H1 (cell line): ENCODE data around the gene SENP1. TPM values are rescaled to one million over a fixed set of nuclear protein-coding genes. Genes with fewer than 3 reads are reported as not detected.

Experiments
- BACH1 ChIP-seq: IDR thresholded peaks from 2 replicates; pipeline ENCODE4 v1.6.1; 2012; ENCODE audit warnings: low read length, improper control_type of control experiment
- NRF1 ChIP-seq: IDR thresholded peaks from 2 replicates; pipeline ENCODE4 v1.6.1; 2011; ENCODE audit warnings: mild to moderate bottlenecking, low read depth, low read length, improper control_type of control experiment
- RXRA ChIP-seq: IDR thresholded peaks from 2 replicates; pipeline ENCODE4 v1.6.1; 2011; ENCODE audit warnings: low read depth, mild to moderate bottlenecking, low read length, moderate library complexity; ENCODE audit not compliant: insufficient read depth
- TEAD4 ChIP-seq: IDR thresholded peaks from 2 replicates; pipeline ENCODE4 v1.6.1; 2012; ENCODE audit warnings: low read depth, low read length, inconsistent platforms, mixed read lengths
- polyA plus RNA-seq, 7 experiments: library from polyadenylated mRNA; depleted of rRNA in 3 of 7; stranded (reverse) in 5 of 7; unstranded in 2 of 7; fragments of >200 nt in 5 of 7; fragments of 200-250 nt in 2 of 7; gene quantifications; 1 replicate in 5 of 7; 2 replicates in 1 of 7; 4 replicates in 1 of 7; pipeline versions ENCODE4 v1.2.1 to v1.2.3, GENCODE V29; 2011 to 2013; ENCODE audit warnings: missing spikeins in 2 of 7, mixed read lengths in 2 of 7
- total RNA-seq: library from RNA; stranded (reverse); fragmentation: NEBNext Ultra II Directional; extraction: Animal tissue kit (Norgen Biotek cat#: 25700); gene quantifications from 2 replicates; pipeline ENCODE4 v1.2.1, GENCODE V29; 2021
- TF ChIP-seq, protein P1 (sequence below): fragments of 300-600 bp; sonication (generic); IDR thresholded peaks from 2 replicates; pipeline ENCODE4 v1.7.1; 2012; ENCODE audit warnings: low read length, moderate library complexity, mild to moderate bottlenecking, inconsistent platforms; ENCODE audit not compliant: insufficient replicate concordance
- TF ChIP-seq, protein P2 (sequence below), 3 experiments: IDR thresholded peaks; 1 replicate in 2 of 3; 2 replicates in 1 of 3; pipeline versions ENCODE4 v1.5.1 to v1.6.1; 2011; ENCODE audit warnings: low read length in 3 of 3, mild to moderate bottlenecking in 3 of 3, inconsistent platforms in 2 of 3, low read depth in 1 of 3, moderate library complexity in 1 of 3; ENCODE audit not compliant: insufficient read depth in 1 of 3; ENCODE audit errors: control extremely low read depth in 1 of 3
- TF ChIP-seq, protein P3 (sequence below): IDR thresholded peaks from 2 replicates; pipeline ENCODE4 v1.6.1; 2012; ENCODE audit warnings: inconsistent platforms

SENP1 gene
- total and polyA plus RNA-seq, 2 of the 8 experiments (the other 6 are each of a cell fraction or from before 2014, with no cell fraction given), result 14.2 to 31.5 TPM

DNA sequence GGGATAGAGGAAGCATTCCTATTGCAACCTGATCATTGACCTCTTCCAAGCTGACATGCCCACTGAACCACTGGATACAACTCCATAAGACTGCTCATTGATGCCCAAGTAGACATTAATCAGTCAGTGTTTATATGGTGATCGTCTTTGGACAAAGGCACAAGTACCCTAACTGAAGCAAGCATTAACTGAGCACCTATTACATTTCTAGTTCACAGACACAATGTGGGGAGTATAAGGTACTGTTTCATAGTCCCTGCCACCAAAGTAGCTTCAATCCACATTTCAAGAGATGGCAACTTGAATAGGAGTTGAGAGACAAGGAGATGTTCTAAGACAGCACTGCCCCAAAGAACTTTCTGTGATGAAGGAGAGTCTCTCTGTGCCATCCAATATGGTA is 90.8 kb downstream of the SENP1 start (continued):
- TF ChIP-seq, protein P1, sequence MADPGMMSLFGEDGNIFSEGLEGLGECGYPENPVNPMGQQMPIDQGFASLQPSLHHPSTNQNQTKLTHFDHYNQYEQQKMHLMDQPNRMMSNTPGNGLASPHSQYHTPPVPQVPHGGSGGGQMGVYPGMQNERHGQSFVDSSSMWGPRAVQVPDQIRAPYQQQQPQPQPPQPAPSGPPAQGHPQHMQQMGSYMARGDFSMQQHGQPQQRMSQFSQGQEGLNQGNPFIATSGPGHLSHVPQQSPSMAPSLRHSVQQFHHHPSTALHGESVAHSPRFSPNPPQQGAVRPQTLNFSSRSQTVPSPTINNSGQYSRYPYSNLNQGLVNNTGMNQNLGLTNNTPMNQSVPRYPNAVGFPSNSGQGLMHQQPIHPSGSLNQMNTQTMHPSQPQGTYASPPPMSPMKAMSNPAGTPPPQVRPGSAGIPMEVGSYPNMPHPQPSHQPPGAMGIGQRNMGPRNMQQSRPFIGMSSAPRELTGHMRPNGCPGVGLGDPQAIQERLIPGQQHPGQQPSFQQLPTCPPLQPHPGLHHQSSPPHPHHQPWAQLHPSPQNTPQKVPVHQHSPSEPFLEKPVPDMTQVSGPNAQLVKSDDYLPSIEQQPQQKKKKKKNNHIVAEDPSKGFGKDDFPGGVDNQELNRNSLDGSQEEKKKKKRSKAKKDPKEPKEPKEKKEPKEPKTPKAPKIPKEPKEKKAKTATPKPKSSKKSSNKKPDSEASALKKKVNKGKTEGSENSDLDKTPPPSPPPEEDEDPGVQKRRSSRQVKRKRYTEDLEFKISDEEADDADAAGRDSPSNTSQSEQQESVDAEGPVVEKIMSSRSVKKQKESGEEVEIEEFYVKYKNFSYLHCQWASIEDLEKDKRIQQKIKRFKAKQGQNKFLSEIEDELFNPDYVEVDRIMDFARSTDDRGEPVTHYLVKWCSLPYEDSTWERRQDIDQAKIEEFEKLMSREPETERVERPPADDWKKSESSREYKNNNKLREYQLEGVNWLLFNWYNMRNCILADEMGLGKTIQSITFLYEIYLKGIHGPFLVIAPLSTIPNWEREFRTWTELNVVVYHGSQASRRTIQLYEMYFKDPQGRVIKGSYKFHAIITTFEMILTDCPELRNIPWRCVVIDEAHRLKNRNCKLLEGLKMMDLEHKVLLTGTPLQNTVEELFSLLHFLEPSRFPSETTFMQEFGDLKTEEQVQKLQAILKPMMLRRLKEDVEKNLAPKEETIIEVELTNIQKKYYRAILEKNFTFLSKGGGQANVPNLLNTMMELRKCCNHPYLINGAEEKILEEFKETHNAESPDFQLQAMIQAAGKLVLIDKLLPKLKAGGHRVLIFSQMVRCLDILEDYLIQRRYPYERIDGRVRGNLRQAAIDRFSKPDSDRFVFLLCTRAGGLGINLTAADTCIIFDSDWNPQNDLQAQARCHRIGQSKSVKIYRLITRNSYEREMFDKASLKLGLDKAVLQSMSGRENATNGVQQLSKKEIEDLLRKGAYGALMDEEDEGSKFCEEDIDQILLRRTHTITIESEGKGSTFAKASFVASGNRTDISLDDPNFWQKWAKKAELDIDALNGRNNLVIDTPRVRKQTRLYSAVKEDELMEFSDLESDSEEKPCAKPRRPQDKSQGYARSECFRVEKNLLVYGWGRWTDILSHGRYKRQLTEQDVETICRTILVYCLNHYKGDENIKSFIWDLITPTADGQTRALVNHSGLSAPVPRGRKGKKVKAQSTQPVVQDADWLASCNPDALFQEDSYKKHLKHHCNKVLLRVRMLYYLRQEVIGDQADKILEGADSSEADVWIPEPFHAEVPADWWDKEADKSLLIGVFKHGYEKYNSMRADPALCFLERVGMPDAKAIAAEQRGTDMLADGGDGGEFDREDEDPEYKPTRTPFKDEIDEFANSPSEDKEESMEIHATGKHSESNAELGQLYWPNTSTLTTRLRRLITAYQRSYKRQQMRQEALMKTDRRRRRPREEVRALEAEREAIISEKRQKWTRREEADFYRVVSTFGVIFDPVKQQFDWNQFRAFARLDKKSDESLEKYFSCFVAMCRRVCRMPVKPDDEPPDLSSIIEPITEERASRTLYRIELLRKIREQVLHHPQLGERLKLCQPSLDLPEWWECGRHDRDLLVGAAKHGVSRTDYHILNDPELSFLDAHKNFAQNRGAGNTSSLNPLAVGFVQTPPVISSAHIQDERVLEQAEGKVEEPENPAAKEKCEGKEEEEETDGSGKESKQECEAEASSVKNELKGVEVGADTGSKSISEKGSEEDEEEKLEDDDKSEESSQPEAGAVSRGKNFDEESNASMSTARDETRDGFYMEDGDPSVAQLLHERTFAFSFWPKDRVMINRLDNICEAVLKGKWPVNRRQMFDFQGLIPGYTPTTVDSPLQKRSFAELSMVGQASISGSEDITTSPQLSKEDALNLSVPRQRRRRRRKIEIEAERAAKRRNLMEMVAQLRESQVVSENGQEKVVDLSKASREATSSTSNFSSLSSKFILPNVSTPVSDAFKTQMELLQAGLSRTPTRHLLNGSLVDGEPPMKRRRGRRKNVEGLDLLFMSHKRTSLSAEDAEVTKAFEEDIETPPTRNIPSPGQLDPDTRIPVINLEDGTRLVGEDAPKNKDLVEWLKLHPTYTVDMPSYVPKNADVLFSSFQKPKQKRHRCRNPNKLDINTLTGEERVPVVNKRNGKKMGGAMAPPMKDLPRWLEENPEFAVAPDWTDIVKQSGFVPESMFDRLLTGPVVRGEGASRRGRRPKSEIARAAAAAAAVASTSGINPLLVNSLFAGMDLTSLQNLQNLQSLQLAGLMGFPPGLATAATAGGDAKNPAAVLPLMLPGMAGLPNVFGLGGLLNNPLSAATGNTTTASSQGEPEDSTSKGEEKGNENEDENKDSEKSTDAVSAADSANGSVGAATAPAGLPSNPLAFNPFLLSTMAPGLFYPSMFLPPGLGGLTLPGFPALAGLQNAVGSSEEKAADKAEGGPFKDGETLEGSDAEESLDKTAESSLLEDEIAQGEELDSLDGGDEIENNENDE, result no peak
- TF ChIP-seq TEAD4 (no peak), RXRA (no peak), BACH1 (no peak), NRF1 (no peak)
- TF ChIP-seq, protein P2, sequence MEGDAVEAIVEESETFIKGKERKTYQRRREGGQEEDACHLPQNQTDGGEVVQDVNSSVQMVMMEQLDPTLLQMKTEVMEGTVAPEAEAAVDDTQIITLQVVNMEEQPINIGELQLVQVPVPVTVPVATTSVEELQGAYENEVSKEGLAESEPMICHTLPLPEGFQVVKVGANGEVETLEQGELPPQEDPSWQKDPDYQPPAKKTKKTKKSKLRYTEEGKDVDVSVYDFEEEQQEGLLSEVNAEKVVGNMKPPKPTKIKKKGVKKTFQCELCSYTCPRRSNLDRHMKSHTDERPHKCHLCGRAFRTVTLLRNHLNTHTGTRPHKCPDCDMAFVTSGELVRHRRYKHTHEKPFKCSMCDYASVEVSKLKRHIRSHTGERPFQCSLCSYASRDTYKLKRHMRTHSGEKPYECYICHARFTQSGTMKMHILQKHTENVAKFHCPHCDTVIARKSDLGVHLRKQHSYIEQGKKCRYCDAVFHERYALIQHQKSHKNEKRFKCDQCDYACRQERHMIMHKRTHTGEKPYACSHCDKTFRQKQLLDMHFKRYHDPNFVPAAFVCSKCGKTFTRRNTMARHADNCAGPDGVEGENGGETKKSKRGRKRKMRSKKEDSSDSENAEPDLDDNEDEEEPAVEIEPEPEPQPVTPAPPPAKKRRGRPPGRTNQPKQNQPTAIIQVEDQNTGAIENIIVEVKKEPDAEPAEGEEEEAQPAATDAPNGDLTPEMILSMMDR (IDR thresholded peaks at IDR 0.05; ENCODE audit: control extremely low read depth in 1 of 3, insufficient read depth in 1 of 3, low read depth in 1 of 3, low read length in 3 of 3), result no peak
- TF ChIP-seq, protein P3, sequence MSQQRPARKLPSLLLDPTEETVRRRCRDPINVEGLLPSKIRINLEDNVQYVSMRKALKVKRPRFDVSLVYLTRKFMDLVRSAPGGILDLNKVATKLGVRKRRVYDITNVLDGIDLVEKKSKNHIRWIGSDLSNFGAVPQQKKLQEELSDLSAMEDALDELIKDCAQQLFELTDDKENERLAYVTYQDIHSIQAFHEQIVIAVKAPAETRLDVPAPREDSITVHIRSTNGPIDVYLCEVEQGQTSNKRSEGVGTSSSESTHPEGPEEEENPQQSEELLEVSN, result no peak
- TF ChIP-seq, all 59 proteins: peak for 0
